Activated CD4-positive, alpha-beta T cell treated with anti-CD3 and anti-CD28 coated beads for 4 hours (primary cell): ENCODE results near the gene ARHGAP33.
"Not testable (repeated sequence)": the region's sequence is repeated elsewhere in the genome, so short reads cannot be mapped to it uniquely, and the experiment has no call there.

ENCODE experiments used
- DNase-seq, 2 donors: peaks; one replicate each; pipeline ENCODE4 v3.0.0-alpha.2; 2020

The ARHGAP33 gene

DNA sequence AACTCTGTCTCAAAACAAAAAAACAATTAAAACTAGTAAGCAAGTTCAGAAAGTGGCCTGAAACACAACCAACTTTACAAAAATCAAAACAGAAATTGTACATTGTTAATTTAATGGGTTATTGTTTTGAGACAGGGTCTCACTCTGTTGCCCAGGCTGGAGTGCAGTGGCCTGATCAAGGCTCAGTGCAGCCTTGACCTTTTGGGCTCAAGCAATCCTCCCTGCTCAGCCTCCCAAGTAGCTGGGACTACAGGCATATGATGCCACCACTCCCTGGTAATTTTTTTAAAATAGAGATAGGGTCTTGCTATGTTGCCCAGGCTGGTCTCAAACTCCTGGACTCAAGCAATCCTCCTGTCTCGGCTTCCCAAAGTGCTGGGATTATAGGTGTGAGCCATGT is 20.2 kb downstream of the ARHGAP33 start:
- DNase-seq: not testable (repeated sequence)

DNA sequence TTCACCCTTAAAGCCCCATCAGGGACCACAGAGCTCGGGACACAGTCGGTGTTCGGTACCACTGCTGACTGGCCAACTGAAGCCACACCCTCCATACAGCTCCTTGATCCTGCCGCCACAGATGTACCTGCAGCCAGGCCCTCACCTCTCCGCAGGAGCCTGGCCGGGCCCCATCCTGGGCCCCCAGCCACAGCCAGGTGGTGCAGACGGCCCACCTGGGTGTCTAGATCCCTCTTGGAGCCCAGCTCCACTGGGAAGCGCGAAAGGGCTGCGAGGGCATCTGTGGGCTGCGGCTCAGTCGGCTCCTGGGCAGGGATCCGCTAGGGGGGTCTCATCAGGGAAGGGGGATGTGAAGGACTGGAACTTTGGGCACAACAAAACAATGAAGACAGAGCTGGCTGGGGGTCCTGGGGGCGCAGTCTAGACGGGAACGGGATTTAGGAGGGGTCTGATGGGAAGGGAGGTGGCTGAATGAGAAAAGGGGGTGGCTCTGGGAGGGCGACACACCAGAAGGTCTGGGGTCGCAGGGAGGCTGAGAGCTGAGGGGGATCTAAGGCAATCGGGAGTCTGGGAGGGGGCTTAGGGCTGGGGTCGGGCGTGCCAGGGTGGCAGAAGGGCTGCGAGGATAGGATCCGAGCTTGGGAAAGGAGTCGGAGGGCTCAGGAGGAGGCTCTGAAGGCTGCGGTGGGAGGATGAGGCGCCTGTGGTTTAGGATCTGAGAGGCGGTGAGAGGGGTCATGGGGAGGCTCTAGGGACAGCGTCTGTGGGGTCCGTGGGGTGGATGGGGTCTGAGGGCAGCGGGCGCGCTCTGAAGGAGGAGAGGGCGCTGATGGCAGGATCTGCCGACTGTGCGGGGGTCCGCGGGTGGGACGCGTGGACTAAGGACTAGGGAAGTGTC is 21.5 kb downstream of the ARHGAP33 start:
- no peak for DNase-seq

DNA sequence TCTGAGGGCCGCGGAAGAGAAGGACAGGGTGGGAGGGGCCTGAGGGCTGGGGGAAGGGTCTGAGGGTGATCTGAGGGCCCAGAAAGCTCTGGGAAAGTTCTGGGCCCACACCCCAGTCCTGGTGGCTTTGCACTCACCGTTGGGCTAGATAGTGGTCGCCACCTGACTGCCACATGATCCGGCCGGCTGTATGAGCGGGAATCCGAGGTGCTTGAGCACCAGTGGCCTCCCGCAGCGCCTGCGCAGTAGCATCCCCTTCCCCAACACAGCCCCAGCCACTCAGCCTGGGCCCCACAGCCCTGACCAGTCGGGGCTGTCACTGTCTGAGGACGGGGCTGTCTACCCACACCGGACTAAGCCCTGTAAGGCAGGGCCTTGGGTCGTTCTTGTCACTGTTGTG is 22.3 kb downstream of the ARHGAP33 start:
- no peak for DNase-seq

DNA sequence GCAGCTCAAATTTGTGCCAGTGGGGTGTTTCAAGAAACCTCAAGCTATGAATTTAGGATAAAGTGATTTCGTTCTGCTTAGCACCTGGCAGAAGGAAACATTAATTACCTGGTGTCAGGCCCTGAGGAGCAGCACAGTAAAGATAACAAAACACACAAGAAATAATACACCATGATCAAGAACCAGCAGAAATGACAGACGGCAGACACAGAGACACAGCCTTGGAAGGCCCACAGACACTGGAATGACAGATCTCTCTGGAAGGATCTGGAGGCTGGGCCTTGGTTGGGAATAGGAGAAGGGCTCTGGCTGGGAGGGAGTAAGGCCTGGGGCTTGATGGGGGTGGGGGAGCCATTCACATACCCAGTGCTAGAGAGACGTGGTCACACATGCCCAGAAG is 26.5 kb downstream of the ARHGAP33 start:
- DNase-seq: no peak

DNA sequence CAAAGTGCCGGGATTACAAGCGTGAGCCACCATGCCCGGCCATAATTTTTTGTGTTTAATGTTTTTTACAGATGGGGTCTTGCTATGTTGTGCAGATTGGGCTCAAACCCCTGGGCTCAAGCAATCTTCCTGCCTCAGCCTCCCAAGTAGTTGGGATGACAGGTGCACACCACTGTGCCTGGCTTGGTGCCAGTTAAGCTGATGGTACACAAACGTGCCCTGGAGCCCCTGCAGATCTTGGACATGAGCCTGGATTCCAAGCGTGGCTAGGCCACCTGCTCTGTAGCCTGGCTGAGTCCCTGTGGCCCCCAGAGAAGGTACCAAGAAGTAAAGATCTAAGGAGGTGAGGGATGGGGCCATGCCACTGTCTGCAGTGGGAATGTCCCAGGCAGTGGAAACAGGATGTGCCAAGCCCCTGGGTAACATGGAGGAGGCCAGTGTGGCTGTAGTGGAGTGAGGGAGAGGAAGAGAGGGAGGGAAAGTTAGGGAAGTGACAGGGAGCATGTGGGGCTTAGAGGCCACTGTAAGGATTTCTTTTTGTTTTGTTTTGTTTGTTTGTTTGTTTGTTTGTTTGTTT is 30.2 kb downstream of the ARHGAP33 start:
- DNase-seq: no peak

DNA sequence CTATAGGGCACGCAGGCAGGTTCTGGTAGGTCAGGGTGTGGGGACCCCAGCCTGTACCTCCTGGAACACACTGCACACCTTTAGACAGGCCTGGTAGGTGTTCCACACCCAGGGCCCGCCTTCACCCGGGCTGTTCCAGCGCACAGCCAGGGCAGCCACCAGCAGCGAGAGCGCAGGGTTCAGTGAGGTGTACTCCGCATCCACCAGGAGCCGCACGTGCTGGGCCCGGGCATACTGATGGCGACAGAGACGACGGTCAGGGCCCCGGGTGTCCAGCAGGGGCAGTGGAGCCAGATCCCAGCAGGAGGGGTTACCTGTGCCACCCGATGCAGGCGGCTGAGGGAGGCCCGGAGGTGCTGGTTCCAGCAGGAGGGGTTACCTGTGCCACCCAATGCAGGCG is 31.2 kb downstream of the ARHGAP33 start:
- DNase-seq: no peak

DNA sequence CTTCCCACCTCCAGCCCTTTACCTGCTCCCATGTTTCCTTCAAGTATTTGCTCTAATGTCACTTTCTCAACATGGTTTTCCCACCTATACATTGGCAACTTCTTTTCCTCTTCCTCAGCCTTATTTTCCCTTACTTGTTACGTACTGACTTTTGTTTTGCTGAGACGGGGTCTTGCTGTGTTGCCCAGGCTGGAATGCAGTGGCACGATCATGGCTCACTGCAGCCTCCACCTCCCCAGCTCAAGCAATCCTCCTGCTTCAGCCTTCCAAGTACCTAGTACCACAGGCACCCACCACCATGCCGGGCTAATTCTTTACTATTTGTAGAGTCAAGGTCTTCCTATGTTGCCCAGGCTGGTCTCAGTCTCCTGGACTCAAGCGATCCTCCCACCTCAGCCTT is 32.3 kb downstream of the ARHGAP33 start:
- DNase-seq: no peak

DNA sequence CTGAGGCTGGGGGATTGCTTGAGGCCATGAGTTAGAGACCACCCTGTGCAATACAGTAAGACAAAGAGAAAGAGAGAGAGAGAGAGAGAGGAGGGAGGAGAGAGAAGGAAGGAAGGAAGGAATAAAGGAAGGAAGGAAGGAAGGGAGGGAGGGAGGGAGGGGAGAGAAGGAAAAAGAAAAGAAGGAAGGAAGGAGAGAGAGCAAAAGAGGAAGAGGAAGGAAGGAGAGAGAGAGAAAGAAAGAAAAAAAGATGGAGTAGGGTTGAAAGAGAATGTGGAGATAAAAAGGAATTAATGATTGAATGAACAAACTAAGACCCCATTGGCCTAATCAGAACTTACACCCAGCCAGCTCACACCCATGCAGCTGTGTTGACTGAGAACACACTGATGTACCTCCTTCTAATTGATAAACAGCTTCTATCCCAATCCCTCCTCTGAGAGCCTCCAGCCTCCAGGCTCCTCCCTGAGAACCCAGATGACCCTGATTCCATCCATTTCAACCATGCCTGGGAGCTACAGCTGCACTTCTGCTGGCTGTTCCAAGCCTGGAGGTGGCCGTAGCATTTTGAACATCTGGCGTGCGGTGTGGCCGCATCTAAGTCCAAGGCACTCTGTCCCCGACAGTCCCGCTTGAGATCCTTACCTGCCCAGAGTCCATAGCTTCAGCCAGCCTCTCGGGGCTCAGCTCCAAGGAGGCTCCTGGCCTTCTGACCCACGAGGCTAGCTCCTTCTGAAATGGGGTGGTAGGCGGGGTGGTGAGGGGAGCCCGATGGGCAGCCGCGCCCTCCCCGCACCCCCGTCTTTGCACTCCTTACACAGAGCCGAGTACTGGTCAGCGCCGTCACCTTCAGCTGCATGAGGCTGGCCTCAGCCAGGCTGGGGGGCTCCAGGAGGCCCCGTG is 36.2 kb downstream of the ARHGAP33 start:
- no peak for DNase-seq

DNA sequence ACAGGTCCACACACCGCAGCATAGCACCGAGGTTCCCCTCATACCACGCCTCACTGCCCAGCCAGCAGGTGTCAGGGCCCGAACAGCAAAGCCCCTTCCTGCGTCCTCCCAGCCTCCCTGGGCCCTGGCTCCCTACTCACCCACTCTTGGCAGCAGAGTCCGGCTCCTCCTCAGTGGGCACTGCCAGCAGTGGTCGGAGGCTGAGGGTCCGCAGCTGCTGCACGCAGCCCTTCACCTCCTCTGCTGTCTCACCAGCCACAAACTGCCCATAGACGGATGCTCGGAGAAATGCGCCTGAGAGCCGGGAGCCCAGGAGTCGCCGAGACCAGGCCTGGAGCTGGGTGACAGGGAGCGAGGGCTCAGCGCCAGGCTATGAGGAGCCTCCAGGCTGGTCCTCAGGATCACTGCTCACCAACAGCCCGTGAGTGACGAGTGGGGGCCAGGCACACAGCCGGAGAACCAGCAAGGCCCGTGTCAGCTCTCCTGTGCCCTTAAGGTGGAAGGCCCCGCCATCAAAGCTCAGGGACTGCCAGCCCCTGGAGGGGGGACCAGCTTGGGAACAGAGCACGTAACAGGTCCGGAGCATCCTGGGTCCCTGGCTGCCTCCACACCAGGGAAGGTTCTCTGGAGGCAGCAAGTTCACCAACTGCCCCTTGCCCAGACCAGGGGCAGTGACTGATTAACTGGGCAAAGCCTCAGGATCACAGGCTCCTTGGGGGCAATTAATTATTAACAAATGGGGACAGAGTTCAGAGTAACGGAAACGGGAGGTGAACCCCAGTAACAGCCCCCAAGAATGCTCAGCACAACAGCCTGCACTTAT is 37.1 kb downstream of the ARHGAP33 start, which contains the start of gene PRODH2:
Gene PRODH2, minus strand, starts transcription at position 626 of the 823 bp plus-strand sequence. Its CDS starts 40 bp downstream, at position 586.
- DNase-seq: no peak

DNA sequence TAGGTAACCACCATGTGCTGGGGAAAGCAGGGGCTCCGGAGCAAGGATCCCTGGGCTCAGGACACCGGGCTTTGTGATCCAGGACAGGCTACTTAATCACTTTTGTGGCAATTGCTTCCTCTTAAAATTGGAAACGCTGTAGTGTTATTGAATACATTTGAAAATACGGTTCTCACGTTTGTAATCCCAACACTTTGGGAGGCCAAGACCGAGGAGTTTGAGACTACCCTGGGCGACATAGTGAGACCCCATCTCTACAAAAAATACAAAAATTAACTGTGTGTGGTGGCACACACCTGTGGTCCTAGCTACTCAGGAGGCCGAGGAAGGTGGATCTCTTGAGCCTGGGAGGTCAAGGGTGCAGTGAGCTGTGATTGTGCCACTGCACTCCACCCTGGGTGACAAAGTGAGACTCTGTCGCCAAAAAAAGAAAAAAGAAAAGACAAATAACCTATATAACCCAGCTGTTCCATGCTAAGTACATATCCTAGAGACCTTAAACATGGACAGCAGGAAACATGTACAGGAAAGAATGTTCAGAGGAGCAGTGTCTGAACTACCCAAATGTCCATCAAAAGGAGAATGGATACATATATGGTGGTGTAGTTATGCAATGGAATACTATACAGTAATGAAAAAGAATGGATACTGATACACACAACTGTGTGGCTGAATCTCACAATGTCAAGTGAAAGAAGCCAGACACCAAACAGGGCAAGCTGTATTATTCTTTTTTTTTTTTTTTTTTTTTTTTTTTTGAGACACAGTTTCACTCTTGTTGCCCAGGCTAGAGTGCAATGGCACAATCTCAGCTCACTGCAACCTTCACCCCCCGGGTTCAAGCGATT is 37.9 kb downstream of the ARHGAP33 start:
- DNase-seq: no peak

DNA sequence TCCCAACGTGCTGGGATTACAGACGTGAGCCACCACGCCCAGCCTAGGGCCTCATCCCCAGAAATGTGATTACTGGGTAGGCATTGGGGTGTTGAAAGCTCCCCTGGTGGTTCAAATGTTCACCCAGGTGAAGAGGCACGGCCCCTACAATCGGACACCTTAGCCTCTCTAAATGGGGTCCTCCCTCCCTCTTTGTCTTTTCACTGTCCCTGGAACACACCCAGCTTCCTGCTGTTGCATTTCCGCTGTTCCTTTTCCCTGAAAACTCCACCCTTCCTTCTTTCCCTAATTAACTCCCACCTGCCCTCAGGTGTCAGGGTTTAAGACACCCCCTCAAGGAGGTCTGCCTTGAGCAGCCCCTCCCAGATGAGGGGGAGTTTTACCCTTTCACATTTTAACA is 40.9 kb downstream of the ARHGAP33 start:
- DNase-seq: no peak

DNA sequence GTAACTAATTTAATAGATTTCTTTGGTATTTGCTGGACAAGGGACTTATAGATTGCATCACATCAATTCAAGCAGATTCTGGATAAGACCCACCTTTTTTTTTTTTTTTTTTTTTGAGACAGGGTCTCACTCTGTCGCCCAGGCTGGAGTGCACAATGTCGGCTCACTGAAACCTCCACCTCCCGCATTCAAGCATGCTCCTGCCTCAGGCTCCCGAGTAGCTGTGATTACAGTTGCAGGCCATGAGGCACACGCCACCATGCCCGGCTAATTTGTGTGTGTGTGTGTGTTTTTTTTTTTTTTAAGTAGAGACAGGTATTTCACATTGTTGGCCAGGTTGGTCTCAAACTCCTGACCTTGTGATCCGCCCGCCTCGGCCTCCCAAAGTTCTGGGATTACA is 41.5 kb downstream of the ARHGAP33 start:
- no peak for DNase-seq

DNA sequence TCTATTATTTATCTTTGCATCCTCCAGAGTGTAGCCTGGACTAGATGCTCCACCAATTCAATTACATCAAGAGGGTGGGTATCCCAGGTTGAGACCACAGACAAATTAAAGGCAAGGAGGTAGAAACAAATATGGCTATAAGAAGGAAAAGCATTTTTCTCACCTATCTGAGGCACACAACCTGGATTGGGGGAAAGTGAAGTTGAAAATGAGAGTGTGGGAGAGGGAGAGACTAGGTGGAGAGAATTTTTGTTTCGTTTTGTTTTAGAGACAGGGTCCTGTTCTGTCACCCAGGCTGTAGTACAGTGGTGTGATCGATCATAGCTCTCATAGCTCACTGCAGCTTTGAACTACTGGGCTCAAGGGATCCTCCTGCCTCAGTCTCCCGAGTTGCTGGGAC is 43.1 kb downstream of the ARHGAP33 start:
- DNase-seq: no peak

DNA sequence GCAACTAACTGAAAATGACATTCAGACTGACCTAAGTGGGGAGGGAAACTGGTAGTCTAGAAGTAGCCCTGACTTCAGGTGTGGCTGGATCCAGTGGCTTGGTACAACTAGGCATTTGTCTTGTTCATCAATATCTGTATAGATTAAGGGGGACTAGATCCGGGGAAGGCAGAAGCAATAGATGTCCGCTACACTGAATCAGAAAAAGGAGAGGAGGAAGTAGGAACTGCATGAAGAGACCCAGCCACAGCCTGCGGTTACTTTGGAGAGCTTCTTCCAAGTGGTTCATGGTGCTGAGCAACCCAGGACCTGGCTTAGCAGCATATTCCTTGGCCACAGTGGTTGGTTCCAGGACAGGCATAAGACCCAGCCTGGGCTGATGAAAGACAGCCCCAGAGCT is 47.2 kb downstream of the ARHGAP33 start:
- no peak for DNase-seq

DNA sequence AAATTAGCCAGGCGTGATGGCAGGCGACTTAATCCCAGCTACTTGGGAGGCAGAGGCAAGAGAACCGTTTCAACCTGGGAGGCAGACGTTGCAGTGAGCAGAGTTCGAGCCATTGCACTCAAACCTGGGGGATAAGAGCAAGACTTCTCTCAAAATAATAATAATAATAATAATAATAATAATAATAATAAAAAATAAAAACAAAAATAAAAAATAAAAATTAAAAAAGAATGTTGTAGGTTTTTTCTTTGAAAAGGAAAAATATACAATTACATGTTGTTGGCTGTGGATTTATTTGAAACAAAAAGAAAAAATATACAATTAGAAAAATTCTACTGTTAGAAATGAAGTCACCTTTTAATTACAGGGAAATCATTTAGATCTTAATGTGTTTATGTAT is 48.8 kb downstream of the ARHGAP33 start:
- DNase-seq: no peak

DNA sequence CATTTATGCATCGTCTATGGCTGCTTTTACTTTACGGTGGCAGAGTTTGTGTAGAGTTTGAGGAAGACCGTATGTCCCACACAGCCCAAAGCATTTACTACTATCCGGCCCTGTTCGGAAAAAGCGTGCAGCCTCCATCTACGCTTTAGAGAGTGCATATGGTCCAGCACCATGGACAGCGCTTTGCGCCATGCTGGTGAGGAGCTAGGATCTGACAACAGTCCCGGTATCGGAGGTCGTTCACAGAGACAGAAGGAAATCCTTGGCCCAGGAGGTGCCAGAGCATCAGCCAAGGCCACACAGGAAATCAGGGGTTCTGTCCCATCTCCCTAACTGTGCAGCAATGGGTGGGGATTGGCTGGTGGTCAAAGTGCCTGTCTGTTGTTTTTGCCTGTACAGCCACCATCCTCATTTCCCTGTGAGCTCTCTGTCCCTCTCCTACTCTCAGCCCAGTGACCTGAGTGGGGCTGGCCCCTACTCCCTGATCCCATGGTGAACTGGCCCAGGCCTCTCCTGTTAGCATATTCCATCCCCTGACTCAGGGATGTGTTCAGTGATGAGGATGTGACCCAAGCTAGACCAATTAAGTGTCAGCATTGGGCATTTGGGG is 53.4 kb downstream of the ARHGAP33 start:
- DNase-seq: peak in 1 of 2 donors; percentile 35

DNA sequence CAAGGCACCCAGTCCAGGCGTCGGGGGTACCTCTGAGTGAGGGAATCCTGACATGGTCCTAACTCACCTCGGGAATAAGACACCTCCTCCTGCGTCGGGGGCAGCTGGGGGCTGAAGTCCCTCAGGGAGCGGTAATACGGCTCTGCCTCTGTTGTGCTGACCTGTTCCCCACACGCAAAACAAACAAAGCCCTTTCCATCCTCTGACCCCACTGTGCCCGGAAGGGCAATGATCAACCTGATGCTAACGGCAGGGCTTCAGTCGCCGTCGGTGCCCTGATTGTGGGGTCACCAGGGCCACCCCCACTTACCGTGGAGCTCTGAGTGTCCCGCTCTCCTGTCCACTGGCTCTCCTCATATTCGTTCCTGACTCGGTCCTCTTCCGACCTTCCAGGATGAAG is 55.6 kb downstream of the ARHGAP33 start:
- no peak for DNase-seq

DNA sequence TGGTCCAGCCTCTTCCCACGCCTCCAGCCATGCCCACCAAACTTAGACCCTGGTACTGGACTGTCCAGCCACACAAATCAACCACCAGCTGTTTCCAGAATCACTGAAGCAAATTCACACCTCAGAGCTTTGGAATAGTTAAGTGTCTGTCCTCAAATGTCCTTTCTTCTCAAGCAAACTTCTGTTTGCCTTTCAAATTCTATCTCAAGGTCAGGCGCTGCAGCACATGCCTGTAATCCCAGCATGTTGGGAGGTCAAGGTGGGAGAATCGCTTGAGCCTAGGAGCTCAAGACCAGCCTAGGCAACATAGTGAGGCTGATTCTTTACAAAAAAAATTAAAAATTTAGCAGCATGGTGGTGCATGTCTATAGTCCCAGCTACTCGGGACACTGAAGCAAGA is 56.7 kb downstream of the ARHGAP33 start:
- no peak for DNase-seq

DNA sequence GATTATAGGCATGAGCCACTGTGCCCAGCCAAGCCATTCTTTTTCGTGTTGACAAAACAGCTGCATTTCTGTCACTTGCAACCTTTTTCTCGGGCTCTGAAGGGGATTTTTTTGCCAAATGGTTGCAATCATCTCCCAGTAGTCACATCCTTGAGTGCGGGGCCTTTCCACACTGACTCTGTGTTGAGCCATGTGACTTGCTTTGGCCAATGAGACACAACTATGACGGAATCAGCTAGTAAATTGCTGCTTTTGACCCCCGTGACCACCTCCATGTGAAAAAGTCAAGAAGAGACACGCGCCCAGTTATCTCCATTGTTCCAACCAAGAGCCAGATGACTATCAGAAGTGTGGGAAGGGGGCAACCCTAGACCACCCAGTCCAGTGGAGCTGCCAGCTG is 58.6 kb downstream of the ARHGAP33 start:
- DNase-seq: no peak

DNA sequence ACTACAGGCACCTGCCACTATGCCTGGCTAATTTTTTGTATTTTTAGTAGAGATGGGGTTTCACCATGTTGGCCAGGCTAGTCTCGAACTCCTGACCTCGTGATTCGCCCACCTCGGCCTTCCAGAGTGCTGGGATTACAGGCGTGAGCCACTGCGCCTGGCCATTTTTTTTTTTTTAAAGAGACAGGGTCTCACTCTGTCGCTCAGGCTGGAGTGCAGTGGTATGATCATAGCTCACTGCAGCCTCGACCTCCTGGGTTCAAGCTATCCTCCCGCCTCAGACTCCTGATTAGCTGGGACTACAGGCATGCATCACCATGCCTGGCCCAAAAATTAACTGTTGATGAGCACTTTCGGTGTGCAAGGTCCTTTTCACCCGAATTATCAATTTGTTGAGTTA is 60.7 kb downstream of the ARHGAP33 start:
- not testable (repeated sequence) for DNase-seq
